WTC11 (cell line): Measurements from ENCODE around the gene ARHGAP26.

Experiments used
- CTCF ChIP-seq: fragments of 200-600 bp; IDR thresholded peaks from 2 replicates; pipeline ENCODE4 v1.8.0; 2022; ENCODE audit warnings: antibody characterized with exemption
- TEAD1 ChIP-seq: sonication (generic); formaldehyde crosslinking; IDR thresholded peaks from 2 replicates; pipeline ENCODE4 v1.8.0; 2022; ENCODE audit warnings: mild to moderate bottlenecking, missing genetic modification reagents

GRCh38 chr5:143066556-143067281 is 296.5 kb downstream of the ARHGAP26 start:
- no peak for TF ChIP-seq CTCF
- TF ChIP-seq TEAD1 (CRISPR knock-in tag) = no peak
